Measurements from ENCODE around the gene ATP5PO.

GRCh38 chr21:33961061-33961460 lies 45.5 kb upstream of the ATP5PO start:
- TF ChIP-seq, protein P1, sequence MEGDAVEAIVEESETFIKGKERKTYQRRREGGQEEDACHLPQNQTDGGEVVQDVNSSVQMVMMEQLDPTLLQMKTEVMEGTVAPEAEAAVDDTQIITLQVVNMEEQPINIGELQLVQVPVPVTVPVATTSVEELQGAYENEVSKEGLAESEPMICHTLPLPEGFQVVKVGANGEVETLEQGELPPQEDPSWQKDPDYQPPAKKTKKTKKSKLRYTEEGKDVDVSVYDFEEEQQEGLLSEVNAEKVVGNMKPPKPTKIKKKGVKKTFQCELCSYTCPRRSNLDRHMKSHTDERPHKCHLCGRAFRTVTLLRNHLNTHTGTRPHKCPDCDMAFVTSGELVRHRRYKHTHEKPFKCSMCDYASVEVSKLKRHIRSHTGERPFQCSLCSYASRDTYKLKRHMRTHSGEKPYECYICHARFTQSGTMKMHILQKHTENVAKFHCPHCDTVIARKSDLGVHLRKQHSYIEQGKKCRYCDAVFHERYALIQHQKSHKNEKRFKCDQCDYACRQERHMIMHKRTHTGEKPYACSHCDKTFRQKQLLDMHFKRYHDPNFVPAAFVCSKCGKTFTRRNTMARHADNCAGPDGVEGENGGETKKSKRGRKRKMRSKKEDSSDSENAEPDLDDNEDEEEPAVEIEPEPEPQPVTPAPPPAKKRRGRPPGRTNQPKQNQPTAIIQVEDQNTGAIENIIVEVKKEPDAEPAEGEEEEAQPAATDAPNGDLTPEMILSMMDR (IDR thresholded peaks at IDR 0.05): no peak
- TF ChIP-seq POLR2A (IDR thresholded peaks at IDR 0.05): no peak
